SK-N-SH (cell line): Measurements from ENCODE around the gene ZNF865. TPM values are rescaled to one million over a fixed set of nuclear protein-coding genes. Genes with fewer than 3 reads are reported as not detected.

ENCODE experiments used
- CTCF ChIA-PET: fragments of 300-600, 350-600 bp; formaldehyde crosslinking; extraction: SDS; loops from one replicate; lab custom pipeline; 2021; lab: Yijun Ruan, JAX
- POLR2A ChIA-PET: fragments of 350-600 bp; sonication (Branson Sonifier 250); formaldehyde crosslinking; extraction: SDS; loops from one replicate; lab custom pipeline; 2020; ENCODE audit warnings: antibody characterized with exemption, inconsistent platforms; lab: Yijun Ruan, JAX
- DNase-seq: peaks from one replicate; pipeline ENCODE4 v3.0.0; 2012
- H2AFZ ChIP-seq: fragments of 200-600 bp; sonication (generic); 2 replicates; pipeline ENCODE4 v1.8.1; 2016; ENCODE audit warnings: antibody characterized with exemption, mild to moderate bottlenecking, low read depth
- H3F3A ChIP-seq: fragments of 200-600 bp; sonication (generic); replicated peaks from 2 replicates; pipeline ENCODE3; 2016; ENCODE audit warnings: antibody characterized with exemption, mild to moderate bottlenecking; ENCODE audit not compliant: insufficient read depth
- H3K27ac ChIP-seq, 2 experiments: fragments of 200-500 bp in 1 of 2; fragments of 200-600 bp in 1 of 2; sonication (Bioruptor generic) in 1 of 2; sonication (generic), shearing (Covaris generic) in 1 of 2; 2 replicates each; pipeline versions ENCODE4 v1.5.1 to v1.6.1; 2014 to 2016; ENCODE audit warnings: low read depth in 2 of 2, inconsistent platforms in 1 of 2, low read length in 1 of 2, mild to moderate bottlenecking in 1 of 2, mixed read lengths in 1 of 2
- H3K27me3 ChIP-seq: fragments of 200-600 bp; sonication (generic), shearing (Covaris generic); 2 replicates; pipeline ENCODE4 v1.6.1; 2016; ENCODE audit warnings: mixed run types; ENCODE audit not compliant: insufficient read depth
- H3K36me3 ChIP-seq, 2 experiments: fragments of 200-500 bp in 1 of 2; fragments of 200-600 bp in 1 of 2; sonication (Bioruptor generic) in 1 of 2; sonication (generic) in 1 of 2; replicated peaks in 1 of 2; 2 replicates each; pipeline versions ENCODE3 to v1.5.1; 2014 to 2016; ENCODE audit warnings: low read length in 1 of 2, mild to moderate bottlenecking in 1 of 2; ENCODE audit not compliant: insufficient read depth in 2 of 2, control insufficient read depth in 1 of 2
- H3K4me1 ChIP-seq, 2 experiments: fragments of 200-500 bp in 1 of 2; fragments of 200-600 bp in 1 of 2; sonication (Bioruptor generic) in 1 of 2; sonication (generic), shearing (Covaris generic) in 1 of 2; 2 replicates each; pipeline versions ENCODE4 v1.5.1 to v1.6.1; 2014 to 2016; ENCODE audit warnings: low read depth in 1 of 2, low read length in 1 of 2, mixed run types in 1 of 2; ENCODE audit not compliant: insufficient read depth in 2 of 2, control insufficient read depth in 1 of 2
- H3K4me2 ChIP-seq: fragments of 200-600 bp; sonication (generic), shearing (Covaris generic); 2 replicates; pipeline ENCODE4 v1.6.1; 2017; ENCODE audit warnings: mixed run types
- H3K4me3 ChIP-seq, 2 experiments: fragments of 200-500 bp in 1 of 2; fragments of 200-600 bp in 1 of 2; sonication (Bioruptor generic) in 1 of 2; sonication (generic), shearing (Covaris generic) in 1 of 2; 2 replicates each; pipeline versions ENCODE4 v1.5.1 to v1.8.1; 2014 to 2016; ENCODE audit warnings: low read depth in 2 of 2, inconsistent platforms in 1 of 2, low read length in 1 of 2, mild to moderate bottlenecking in 1 of 2, mixed read lengths in 1 of 2, moderate library complexity in 1 of 2
- H3K79me2 ChIP-seq: fragments of 200-600 bp; sonication (generic); 2 replicates; pipeline ENCODE4 v1.8.1; 2017; ENCODE audit warnings: mild to moderate bottlenecking; ENCODE audit not compliant: insufficient read depth
- H3K9ac ChIP-seq: fragments of 200-600 bp; sonication (generic); 2 replicates; pipeline ENCODE4 v1.6.1; 2017; ENCODE audit warnings: mixed run types
- H3K9me2 ChIP-seq: fragments of 200-600 bp; sonication (generic); 2 replicates; pipeline ENCODE4 v1.6.1; 2017; ENCODE audit warnings: mixed run types
- H3K9me3 ChIP-seq: fragments of 200-600 bp; sonication (generic); 2 replicates; pipeline ENCODE4 v1.6.1; 2017; ENCODE audit warnings: mixed run types, mild to moderate bottlenecking, moderate library complexity
- H4K20me1 ChIP-seq: fragments of 200-600 bp; sonication (generic); 2 replicates; pipeline ENCODE4 v1.6.1; 2017; ENCODE audit warnings: mild to moderate bottlenecking, mixed run types; ENCODE audit not compliant: insufficient read depth
- ELF1 ChIP-seq: IDR thresholded peaks from 2 replicates; pipeline ENCODE4 v1.4.0; 2012
- EP300 ChIP-seq, 2 experiments: IDR thresholded peaks; 2 replicates each; pipeline versions ENCODE4 v1.4.0 to v1.6.1; 2012; ENCODE audit warnings: borderline replicate concordance in 1 of 2, low read depth in 1 of 2, low read length in 1 of 2
- EZH2phosphoT487 ChIP-seq: fragments of 200-600 bp; sonication (generic); IDR thresholded peaks from 2 replicates; pipeline ENCODE4 v1.6.1; 2017; ENCODE audit warnings: low read depth, mixed run types, mild to moderate bottlenecking, antibody characterized with exemption, moderate library complexity, borderline replicate concordance
- FOXJ3 ChIP-seq: sonication (generic); formaldehyde crosslinking; IDR thresholded peaks from 2 replicates; pipeline ENCODE4 v1.5.1; 2020; ENCODE audit warnings: mild to moderate bottlenecking, missing genetic modification reagents
- GABPA ChIP-seq: IDR thresholded peaks from 2 replicates; pipeline ENCODE4 v1.4.0; 2012; ENCODE audit warnings: low read depth, mild to moderate bottlenecking
- NRF1 ChIP-seq: IDR thresholded peaks from 2 replicates; pipeline ENCODE4 v1.6.1; 2012; ENCODE audit warnings: low read depth, mild to moderate bottlenecking, low read length
- POLR2AphosphoS5 ChIP-seq: IDR thresholded peaks from 2 replicates; pipeline ENCODE4 v1.6.1; 2012; ENCODE audit warnings: low read depth, low read length
- RCOR1 ChIP-seq: fragments of 150-350 bp; IDR thresholded peaks from 2 replicates; pipeline ENCODE4 v1.6.1; 2017; ENCODE audit warnings: antibody characterized with exemption, low read length
- RXRA ChIP-seq: IDR thresholded peaks from 2 replicates; pipeline ENCODE4 v1.4.0; 2012; ENCODE audit warnings: low read depth, mild to moderate bottlenecking, borderline replicate concordance
- TAF1 ChIP-seq: IDR thresholded peaks from 2 replicates; pipeline ENCODE4 v1.6.1; 2012; ENCODE audit warnings: low read depth, mild to moderate bottlenecking, low read length, moderate library complexity, borderline replicate concordance
- YY1 ChIP-seq: IDR thresholded peaks from 2 replicates; pipeline ENCODE4 v1.4.0; 2012; ENCODE audit warnings: low read depth, mild to moderate bottlenecking
- WGBS: methylation state at CpG from one replicate; pipeline ENCODE4 v1.1.6; 2017; ENCODE audit warnings: low lambda C conversion rate; 5-methylcytosine and 5-hydroxymethylcytosine counted together
- polyA plus RNA-seq, 3 experiments: library from polyadenylated mRNA; depleted of rRNA; stranded (reverse); fragments of >200 nt; gene quantifications; 2 replicates each; pipeline ENCODE4 v1.2.3, GENCODE V29; 2012
- TF ChIP-seq, protein P1 (sequence below): IDR thresholded peaks from 2 replicates; pipeline ENCODE4 v1.4.0; 2012; ENCODE audit warnings: low read depth, borderline replicate concordance
- TF ChIP-seq, protein P2 (sequence below): IDR thresholded peaks from 2 replicates; pipeline ENCODE4 v1.4.0; 2012; ENCODE audit warnings: low read depth, borderline replicate concordance
- TF ChIP-seq, protein P3 (sequence below): IDR thresholded peaks from 2 replicates; pipeline ENCODE4 v1.6.1; 2012; ENCODE audit warnings: mild to moderate bottlenecking, low read depth, low read length, moderate library complexity

The ZNF865 gene
- polyA plus RNA-seq, 1 of the 3 experiments (the other 2 are of a cell fraction) = 5.0 TPM

DNA sequence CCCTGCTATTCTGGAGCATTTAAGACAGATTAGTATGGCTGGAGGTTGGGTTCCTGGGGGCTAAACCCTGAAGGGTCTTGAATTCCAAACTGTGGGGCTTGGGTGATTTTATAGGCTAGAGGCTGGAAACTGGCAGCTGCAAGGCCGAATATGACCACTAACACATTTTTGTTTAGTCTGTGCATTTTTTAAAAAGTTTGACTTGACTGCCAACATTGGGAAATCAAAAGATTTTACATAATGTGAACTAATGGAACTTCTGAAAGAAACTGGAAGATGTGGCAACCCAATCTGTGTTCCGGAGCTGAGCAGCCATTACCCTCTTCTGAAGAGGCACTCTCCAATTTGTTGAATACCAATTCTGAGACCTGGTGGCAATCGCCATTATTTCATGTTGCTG lies 13.8 kb downstream of the ZNF865 start:
- Histone ChIP-seq H3K4me2 (no peak overlapping the region), H4K20me1 (no peaks in the 10 kb centered on the region), H3K36me3 (peaks cover 0 to 29% of the 10 kb centered on the region in 2 experiments), H3K4me1 (peaks cover 0 to 2% of the 10 kb centered on the region in 2 experiments; a peak in 1 of 4 replicates), H2AFZ (no peak overlapping the region), H3K27ac (no peak overlapping the region), H3K9ac (no peak overlapping the region), H3F3A (peaks cover 12% of the 10 kb centered on the region), H3K4me3 (no peak overlapping the region), H3K9me3 (no peaks in the 10 kb centered on the region), H3K79me2 (peaks cover 11% of the 10 kb centered on the region; the same call in 1 of the 2 replicates), H3K9me2 (no peaks in the 10 kb centered on the region), H3K27me3 (no peaks in the 10 kb centered on the region)
- CTCF ChIA-PET = interaction anchor here (1.2 to 6.7 kb wide), 4 partner anchors 10 to 478 kb away, joined by 3 to 40 read pairs (median 4); no protein-coding TSS in a partner anchor
- WGBS = 95% methylated on average over 3 of the region's 3 CpGs
- TF ChIP-seq EZH2phosphoT487 (no peak), NRF1 (no peak), TAF1 (no peak), FOXJ3 (CRISPR knock-in tag) (no peak), POLR2AphosphoS5 (no peak), GABPA (no peak), RXRA (no peak), EP300 (IDR thresholded peaks at IDR 0.05; ENCODE audit: borderline replicate concordance in 1 of 2, low read depth in 1 of 2, low read length in 1 of 2) (no peak), RCOR1 (no peak), YY1 (no peak), ELF1 (no peak)
- TF ChIP-seq, protein P1, sequence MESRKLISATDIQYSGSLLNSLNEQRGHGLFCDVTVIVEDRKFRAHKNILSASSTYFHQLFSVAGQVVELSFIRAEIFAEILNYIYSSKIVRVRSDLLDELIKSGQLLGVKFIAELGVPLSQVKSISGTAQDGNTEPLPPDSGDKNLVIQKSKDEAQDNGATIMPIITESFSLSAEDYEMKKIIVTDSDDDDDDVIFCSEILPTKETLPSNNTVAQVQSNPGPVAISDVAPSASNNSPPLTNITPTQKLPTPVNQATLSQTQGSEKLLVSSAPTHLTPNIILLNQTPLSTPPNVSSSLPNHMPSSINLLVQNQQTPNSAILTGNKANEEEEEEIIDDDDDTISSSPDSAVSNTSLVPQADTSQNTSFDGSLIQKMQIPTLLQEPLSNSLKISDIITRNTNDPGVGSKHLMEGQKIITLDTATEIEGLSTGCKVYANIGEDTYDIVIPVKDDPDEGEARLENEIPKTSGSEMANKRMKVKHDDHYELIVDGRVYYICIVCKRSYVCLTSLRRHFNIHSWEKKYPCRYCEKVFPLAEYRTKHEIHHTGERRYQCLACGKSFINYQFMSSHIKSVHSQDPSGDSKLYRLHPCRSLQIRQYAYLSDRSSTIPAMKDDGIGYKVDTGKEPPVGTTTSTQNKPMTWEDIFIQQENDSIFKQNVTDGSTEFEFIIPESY = no peak
- TF ChIP-seq, protein P2, sequence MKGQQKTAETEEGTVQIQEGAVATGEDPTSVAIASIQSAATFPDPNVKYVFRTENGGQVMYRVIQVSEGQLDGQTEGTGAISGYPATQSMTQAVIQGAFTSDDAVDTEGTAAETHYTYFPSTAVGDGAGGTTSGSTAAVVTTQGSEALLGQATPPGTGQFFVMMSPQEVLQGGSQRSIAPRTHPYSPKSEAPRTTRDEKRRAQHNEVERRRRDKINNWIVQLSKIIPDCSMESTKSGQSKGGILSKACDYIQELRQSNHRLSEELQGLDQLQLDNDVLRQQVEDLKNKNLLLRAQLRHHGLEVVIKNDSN = no peak
- TF ChIP-seq, protein P3, sequence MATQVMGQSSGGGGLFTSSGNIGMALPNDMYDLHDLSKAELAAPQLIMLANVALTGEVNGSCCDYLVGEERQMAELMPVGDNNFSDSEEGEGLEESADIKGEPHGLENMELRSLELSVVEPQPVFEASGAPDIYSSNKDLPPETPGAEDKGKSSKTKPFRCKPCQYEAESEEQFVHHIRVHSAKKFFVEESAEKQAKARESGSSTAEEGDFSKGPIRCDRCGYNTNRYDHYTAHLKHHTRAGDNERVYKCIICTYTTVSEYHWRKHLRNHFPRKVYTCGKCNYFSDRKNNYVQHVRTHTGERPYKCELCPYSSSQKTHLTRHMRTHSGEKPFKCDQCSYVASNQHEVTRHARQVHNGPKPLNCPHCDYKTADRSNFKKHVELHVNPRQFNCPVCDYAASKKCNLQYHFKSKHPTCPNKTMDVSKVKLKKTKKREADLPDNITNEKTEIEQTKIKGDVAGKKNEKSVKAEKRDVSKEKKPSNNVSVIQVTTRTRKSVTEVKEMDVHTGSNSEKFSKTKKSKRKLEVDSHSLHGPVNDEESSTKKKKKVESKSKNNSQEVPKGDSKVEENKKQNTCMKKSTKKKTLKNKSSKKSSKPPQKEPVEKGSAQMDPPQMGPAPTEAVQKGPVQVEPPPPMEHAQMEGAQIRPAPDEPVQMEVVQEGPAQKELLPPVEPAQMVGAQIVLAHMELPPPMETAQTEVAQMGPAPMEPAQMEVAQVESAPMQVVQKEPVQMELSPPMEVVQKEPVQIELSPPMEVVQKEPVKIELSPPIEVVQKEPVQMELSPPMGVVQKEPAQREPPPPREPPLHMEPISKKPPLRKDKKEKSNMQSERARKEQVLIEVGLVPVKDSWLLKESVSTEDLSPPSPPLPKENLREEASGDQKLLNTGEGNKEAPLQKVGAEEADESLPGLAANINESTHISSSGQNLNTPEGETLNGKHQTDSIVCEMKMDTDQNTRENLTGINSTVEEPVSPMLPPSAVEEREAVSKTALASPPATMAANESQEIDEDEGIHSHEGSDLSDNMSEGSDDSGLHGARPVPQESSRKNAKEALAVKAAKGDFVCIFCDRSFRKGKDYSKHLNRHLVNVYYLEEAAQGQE = no peak
- POLR2A ChIA-PET = interaction anchor here (1.0 to 3.1 kb wide), 2 partner anchors 11 to 13 kb away, joined by 5 to 10 read pairs; partner anchors contain the start of gene ZNF865
- DNase-seq = no peak
